Measurements from ENCODE around the gene CD6.

CD6 gene

DNA sequence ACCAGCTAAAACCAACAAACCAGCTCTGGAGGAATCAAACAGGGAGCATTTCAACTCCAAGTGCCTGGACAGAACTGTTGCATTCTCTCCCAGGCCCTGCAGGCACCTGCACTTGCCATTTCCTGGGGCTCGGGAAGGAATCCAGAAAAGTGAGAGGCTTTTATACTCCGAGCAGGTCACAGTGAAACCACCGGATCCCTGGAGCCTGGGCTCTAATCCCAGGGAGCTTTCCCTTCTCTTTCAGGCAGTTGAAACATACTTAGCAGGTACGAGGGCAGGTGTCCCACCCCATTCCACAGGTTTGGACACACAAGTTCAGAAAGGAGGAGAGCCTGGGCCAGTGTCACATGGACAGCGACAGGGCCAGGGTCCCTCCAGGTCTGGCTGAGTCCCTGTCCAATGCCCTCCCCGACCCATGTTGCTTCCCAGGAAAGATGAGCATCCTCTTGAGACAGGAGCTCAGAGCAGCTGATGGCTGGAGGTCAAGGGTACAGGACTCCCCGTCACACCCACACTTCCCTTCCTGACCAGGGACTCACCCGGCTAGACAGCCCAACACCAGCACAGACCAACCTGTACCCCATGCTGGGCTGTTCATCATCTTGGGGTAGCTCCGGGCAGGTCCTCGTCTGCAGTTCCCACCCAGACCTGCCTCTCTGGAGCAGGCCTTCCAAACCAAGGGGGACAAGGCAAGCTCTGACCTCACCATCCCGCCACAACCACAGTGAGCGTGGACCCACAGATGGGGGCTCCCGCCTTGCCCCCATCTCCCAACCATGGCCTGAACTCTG, 80.9 kb downstream of the CD6 start:
- TF ChIP-seq, protein P1, sequence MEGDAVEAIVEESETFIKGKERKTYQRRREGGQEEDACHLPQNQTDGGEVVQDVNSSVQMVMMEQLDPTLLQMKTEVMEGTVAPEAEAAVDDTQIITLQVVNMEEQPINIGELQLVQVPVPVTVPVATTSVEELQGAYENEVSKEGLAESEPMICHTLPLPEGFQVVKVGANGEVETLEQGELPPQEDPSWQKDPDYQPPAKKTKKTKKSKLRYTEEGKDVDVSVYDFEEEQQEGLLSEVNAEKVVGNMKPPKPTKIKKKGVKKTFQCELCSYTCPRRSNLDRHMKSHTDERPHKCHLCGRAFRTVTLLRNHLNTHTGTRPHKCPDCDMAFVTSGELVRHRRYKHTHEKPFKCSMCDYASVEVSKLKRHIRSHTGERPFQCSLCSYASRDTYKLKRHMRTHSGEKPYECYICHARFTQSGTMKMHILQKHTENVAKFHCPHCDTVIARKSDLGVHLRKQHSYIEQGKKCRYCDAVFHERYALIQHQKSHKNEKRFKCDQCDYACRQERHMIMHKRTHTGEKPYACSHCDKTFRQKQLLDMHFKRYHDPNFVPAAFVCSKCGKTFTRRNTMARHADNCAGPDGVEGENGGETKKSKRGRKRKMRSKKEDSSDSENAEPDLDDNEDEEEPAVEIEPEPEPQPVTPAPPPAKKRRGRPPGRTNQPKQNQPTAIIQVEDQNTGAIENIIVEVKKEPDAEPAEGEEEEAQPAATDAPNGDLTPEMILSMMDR (IDR thresholded peaks at IDR 0.05; ENCODE audit: insufficient read depth, low read length) = no peak
- no peak for TF ChIP-seq SPI1 (IDR thresholded peaks at IDR 0.05; ENCODE audit: borderline replicate concordance, low read depth)
- TF ChIP-seq REST (IDR thresholded peaks at IDR 0.05; ENCODE audit: insufficient replicate concordance, low read depth) = no peak
- TF ChIP-seq POLR2AphosphoS5 (IDR thresholded peaks at IDR 0.05; ENCODE audit: low read depth) = no peak
- no peak for TF ChIP-seq GABPA (IDR thresholded peaks at IDR 0.05; ENCODE audit: low read depth)
- Histone ChIP-seq H3K27me3 (ENCODE audit: insufficient read depth, poor library complexity, severe bottlenecking) (no peaks in the 10 kb centered on the region), H3K27ac (replicated peaks) (no peak overlapping the region), H3K4me3 (replicated peaks; ENCODE audit: insufficient read depth, low read length) (no peak overlapping the region)
- DNase-seq (ENCODE audit: low read depth in 1 of 2, low spot score in 1 of 2) = no peak

GRCh38 chr11:61053191-61053590, 81.7 kb downstream of the CD6 start:
- H3K27me3 ChIP-seq (ENCODE audit: insufficient read depth, poor library complexity, severe bottlenecking) = no peaks in the 10 kb centered on the region
- TF ChIP-seq SPI1 (IDR thresholded peaks at IDR 0.05; ENCODE audit: borderline replicate concordance, low read depth) = no peak
- TF ChIP-seq POLR2AphosphoS5 (IDR thresholded peaks at IDR 0.05; ENCODE audit: low read depth) = no peak
- TF ChIP-seq, protein P1 (IDR thresholded peaks at IDR 0.05; ENCODE audit: insufficient read depth, low read length) = no peak
- no peak for TF ChIP-seq REST (IDR thresholded peaks at IDR 0.05; ENCODE audit: insufficient replicate concordance, low read depth)
- no peak for TF ChIP-seq GABPA (IDR thresholded peaks at IDR 0.05; ENCODE audit: low read depth)
- H3K4me3 ChIP-seq (replicated peaks; ENCODE audit: insufficient read depth, low read length) = no peak overlapping the region
- H3K27ac ChIP-seq (replicated peaks) = no peak overlapping the region
- DNase-seq (ENCODE audit: low read depth in 1 of 2, low spot score in 1 of 2) = no peak

- Histone ChIP-seq H3K27me3 (ENCODE audit: insufficient read depth, poor library complexity, severe bottlenecking) (no peaks in the 10 kb centered on the region), H3K27ac (replicated peaks) (no peak overlapping the region), H3K4me3 (replicated peaks; ENCODE audit: insufficient read depth, low read length) (no peak overlapping the region)
- no peak for DNase-seq (ENCODE audit: low read depth in 1 of 2, low spot score in 1 of 2)
- TF ChIP-seq, protein P1 (IDR thresholded peaks at IDR 0.05; ENCODE audit: insufficient read depth, low read length) = no peak
- TF ChIP-seq POLR2AphosphoS5 (IDR thresholded peaks at IDR 0.05; ENCODE audit: low read depth) (no peak), REST (IDR thresholded peaks at IDR 0.05; ENCODE audit: insufficient replicate concordance, low read depth) (no peak), SPI1 (IDR thresholded peaks at IDR 0.05; ENCODE audit: borderline replicate concordance, low read depth) (no peak), GABPA (IDR thresholded peaks at IDR 0.05; ENCODE audit: low read depth) (no peak)
Measured at GRCh38 chr11:61054513-61054912, 83.0 kb downstream of the CD6 start.

Measured in HL-60 (cell line).